OCI-LY1 (cell line): Measurements from ENCODE around the gene TTC9.

Experiments
- H2AFZ ChIP-seq: fragments of 200-600 bp; sonication (generic), shearing (Covaris generic); 2 replicates; pipeline ENCODE4 v1.6.0; 2014; ENCODE audit warnings: antibody characterized with exemption, mild to moderate bottlenecking, low read length
- H3F3A ChIP-seq: fragments of 200-600 bp; sonication (generic), shearing (Covaris generic); 2 replicates; pipeline ENCODE4 v1.6.0; 2014; ENCODE audit warnings: mild to moderate bottlenecking, antibody characterized with exemption, low read length, moderate library complexity; ENCODE audit not compliant: insufficient read depth
- H3K27ac ChIP-seq: fragments of 200-600 bp; sonication (generic); 2 replicates; pipeline ENCODE4 v1.5.1; 2014; ENCODE audit warnings: low read length, mixed run types, mild to moderate bottlenecking, low read depth; ENCODE audit not compliant: poor library complexity, severe bottlenecking
- H3K27me3 ChIP-seq: fragments of 200-600 bp; sonication (generic); 2 replicates; pipeline ENCODE4 v1.6.0; 2014; ENCODE audit warnings: antibody characterized with exemption, mild to moderate bottlenecking, low read length, moderate library complexity; ENCODE audit not compliant: insufficient read depth
- H3K36me3 ChIP-seq: fragments of 200-600 bp; sonication (generic); 2 replicates; pipeline ENCODE4 v1.6.1; 2014; ENCODE audit warnings: mild to moderate bottlenecking, antibody characterized with exemption, low read length, moderate library complexity, mixed read lengths; ENCODE audit not compliant: insufficient read depth
- H3K4me1 ChIP-seq: fragments of 200-600 bp; sonication (generic); 2 replicates; pipeline ENCODE4 v1.5.1; 2014; ENCODE audit warnings: mild to moderate bottlenecking, low read length, moderate library complexity; ENCODE audit not compliant: insufficient read depth, severe bottlenecking
- H3K4me2 ChIP-seq: fragments of 200-600 bp; sonication (generic), shearing (Covaris generic); 2 replicates; pipeline ENCODE4 v1.6.1; 2014; ENCODE audit warnings: low read length
- H3K4me3 ChIP-seq: fragments of 200-600 bp; sonication (generic); 2 replicates; pipeline ENCODE4 v1.5.1; 2014; ENCODE audit warnings: low read length, low read depth, mild to moderate bottlenecking, mixed read lengths; ENCODE audit not compliant: poor library complexity, severe bottlenecking
- H3K79me2 ChIP-seq: fragments of 200-600 bp; shearing (Covaris generic); 2 replicates; pipeline ENCODE4 v1.6.1; 2016; ENCODE audit warnings: mixed run types, low read length, mixed read lengths; ENCODE audit not compliant: insufficient read depth
- H3K9ac ChIP-seq: fragments of 200-600 bp; sonication (generic), shearing (Covaris generic); 2 replicates; pipeline ENCODE4 v1.6.1; 2014; ENCODE audit warnings: mild to moderate bottlenecking, low read length, mixed read lengths
- H3K9me2 ChIP-seq: fragments of 200-600 bp; sonication (generic), shearing (Covaris generic); 2 replicates; pipeline ENCODE4 v1.6.1; 2014; ENCODE audit warnings: low read depth, mild to moderate bottlenecking, low read length, mixed read lengths
- H3K9me3 ChIP-seq: fragments of 200-600 bp; shearing (Covaris generic); 2 replicates; pipeline ENCODE4 v1.6.1; 2014; ENCODE audit warnings: low read length, mixed read lengths
- H4K20me1 ChIP-seq: fragments of 200-600 bp; sonication (generic), shearing (Covaris generic); 2 replicates; pipeline ENCODE4 v1.6.0; 2016; ENCODE audit warnings: mild to moderate bottlenecking, low read length; ENCODE audit not compliant: insufficient read depth
- EZH2 ChIP-seq: fragments of 200-600 bp; sonication (generic), shearing (Covaris generic); IDR thresholded peaks from 2 replicates; pipeline ENCODE4 v1.8.0; 2017; ENCODE audit warnings: borderline replicate concordance, mixed run types, mild to moderate bottlenecking, antibody characterized with exemption, low read length, moderate library complexity, mixed read lengths
- TF ChIP-seq, protein P1 (sequence below): fragments of 200-600 bp; sonication (generic), shearing (Covaris generic); IDR thresholded peaks from 2 replicates; pipeline ENCODE4 v1.5.1; 2017; ENCODE audit warnings: mild to moderate bottlenecking, antibody characterized with exemption, low read length, moderate library complexity, mixed read lengths

The TTC9 gene

DNA sequence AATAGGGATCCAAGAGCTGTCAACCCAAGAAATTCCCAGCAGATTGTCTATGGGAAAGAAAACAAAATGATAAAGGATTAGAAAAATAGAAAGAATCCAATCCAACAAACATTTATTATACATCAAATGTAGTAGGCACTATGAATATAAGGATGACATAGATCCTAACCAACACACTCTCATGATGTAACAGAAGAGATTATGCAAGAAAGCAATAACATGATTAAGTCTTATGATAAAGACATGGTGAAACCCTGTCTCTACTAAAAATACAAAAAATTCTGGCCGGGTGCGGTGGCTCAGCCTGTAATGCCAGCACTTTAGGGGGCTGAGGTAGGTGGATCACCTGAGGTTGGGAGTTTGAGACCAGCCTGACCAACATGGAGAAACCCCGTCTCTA lies 44.0 kb upstream of the TTC9 start:
- H3K4me2 ChIP-seq = no peak overlapping the region
- no peaks in the 10 kb centered on the region for H3F3A ChIP-seq
- H3K79me2 ChIP-seq = peaks cover 41% of the 10 kb centered on the region
- H3K9me3 ChIP-seq = no peaks in the 10 kb centered on the region
- H3K36me3 ChIP-seq = peaks cover 38% of the 10 kb centered on the region
- H3K27ac ChIP-seq = no peak overlapping the region
- peaks cover 24% of the 10 kb centered on the region for H3K4me1 ChIP-seq
- TF ChIP-seq, protein P1, sequence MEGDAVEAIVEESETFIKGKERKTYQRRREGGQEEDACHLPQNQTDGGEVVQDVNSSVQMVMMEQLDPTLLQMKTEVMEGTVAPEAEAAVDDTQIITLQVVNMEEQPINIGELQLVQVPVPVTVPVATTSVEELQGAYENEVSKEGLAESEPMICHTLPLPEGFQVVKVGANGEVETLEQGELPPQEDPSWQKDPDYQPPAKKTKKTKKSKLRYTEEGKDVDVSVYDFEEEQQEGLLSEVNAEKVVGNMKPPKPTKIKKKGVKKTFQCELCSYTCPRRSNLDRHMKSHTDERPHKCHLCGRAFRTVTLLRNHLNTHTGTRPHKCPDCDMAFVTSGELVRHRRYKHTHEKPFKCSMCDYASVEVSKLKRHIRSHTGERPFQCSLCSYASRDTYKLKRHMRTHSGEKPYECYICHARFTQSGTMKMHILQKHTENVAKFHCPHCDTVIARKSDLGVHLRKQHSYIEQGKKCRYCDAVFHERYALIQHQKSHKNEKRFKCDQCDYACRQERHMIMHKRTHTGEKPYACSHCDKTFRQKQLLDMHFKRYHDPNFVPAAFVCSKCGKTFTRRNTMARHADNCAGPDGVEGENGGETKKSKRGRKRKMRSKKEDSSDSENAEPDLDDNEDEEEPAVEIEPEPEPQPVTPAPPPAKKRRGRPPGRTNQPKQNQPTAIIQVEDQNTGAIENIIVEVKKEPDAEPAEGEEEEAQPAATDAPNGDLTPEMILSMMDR = no peak
- TF ChIP-seq EZH2 = no peak
- H2AFZ ChIP-seq = no peak overlapping the region
- H3K4me3 ChIP-seq = no peak overlapping the region
- no peaks in the 10 kb centered on the region for H3K27me3 ChIP-seq
- H3K9me2 ChIP-seq = no peaks in the 10 kb centered on the region
- no peak overlapping the region for H3K9ac ChIP-seq
- no peaks in the 10 kb centered on the region for H4K20me1 ChIP-seq

DNA sequence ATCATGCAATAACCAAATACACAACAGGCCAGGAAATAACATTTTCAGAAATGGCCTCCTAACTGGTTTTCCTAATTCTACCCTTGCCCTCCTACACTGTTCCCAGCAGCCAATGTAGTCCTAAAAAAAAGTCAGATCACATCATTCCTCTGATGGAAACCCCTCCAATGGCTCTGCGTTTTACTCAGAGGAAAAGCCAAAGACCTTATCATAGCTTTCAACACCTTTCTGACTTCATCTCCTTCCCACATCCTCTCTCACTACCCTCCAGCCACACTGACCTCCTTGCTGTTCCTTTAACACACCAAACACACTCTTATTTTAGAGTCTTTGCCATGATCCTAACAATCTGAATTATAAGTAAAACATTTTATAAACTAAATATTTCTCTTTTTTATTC lies 42.4 kb upstream of the TTC9 start:
- no peak for TF ChIP-seq EZH2
- TF ChIP-seq, protein P1 = no peak
- H3F3A ChIP-seq = no peaks in the 10 kb centered on the region
- no peak overlapping the region for H2AFZ ChIP-seq
- no peak overlapping the region for H3K27ac ChIP-seq
- no peaks in the 10 kb centered on the region for H3K27me3 ChIP-seq
- H3K4me1 ChIP-seq = peaks cover 24% of the 10 kb centered on the region
- H3K4me3 ChIP-seq = peak overlapping the region; percentile 88
- peaks cover 22% of the 10 kb centered on the region for H3K36me3 ChIP-seq
- H3K9me3 ChIP-seq = no peaks in the 10 kb centered on the region
- H3K9me2 ChIP-seq = no peaks in the 10 kb centered on the region
- H3K79me2 ChIP-seq = peaks cover 41% of the 10 kb centered on the region
- peak overlapping the region; percentile 88 for H3K4me2 ChIP-seq
- H4K20me1 ChIP-seq = no peaks in the 10 kb centered on the region
- peak overlapping the region; percentile 79; the same call in 1 of the 2 replicates for H3K9ac ChIP-seq

DNA sequence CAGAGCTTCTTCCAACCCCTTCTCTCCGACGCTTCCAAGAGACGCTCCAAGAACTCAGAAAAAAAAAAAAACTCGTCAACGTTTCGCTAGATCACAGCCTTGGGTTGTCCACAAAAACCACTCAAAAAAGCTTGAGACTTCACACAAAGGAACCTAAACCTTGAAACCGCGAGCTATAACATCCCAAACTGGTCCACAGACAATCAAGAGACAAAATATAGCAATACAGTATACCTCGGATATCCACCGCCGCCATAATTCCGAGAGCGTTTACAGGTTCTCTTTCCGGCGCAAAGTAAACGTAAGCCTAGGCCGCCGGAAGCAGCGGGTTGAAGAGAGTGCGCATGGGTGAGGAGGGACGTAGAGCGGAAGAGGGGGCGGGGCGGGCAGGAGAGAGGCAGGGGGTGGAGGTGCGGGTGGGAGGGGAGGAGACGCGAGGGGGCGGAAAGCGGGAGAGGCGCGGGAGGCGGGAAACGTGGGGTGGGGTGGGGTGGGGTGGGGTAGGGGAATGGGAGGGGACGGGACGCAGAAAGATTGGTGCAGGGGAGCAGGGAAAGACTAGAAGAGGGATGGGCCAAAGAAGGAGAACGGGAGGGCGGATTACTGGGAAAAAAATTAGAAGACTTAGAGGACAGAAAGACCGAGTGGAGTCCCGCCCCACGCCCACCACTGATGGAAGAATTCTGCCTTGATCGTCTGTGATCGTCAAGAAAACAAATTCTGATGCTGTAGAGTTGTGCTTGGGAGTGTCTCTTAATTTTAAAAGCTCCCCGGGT lies 41.1 kb upstream of the TTC9 start, which contains the start of gene MED6:
Gene MED6, minus strand, starts transcription at position 274 of the 776 bp plus-strand sequence. Its CDS starts 18 bp downstream, at position 256.
- Histone ChIP-seq H3F3A (no peaks in the 10 kb centered on the region), H3K9me2 (no peaks in the 10 kb centered on the region), H2AFZ (peak within 1 kb of the TSS; percentile 58), H3K27me3 (no peaks in the 10 kb centered on the region), H3K79me2 (peaks cover 41% of the 10 kb centered on the region), H3K4me1 (peaks cover 24% of the 10 kb centered on the region), H3K9me3 (no peaks in the 10 kb centered on the region), H3K36me3 (peaks cover 10% of the 10 kb centered on the region), H3K4me3 (peak within 1 kb of the TSS; percentile 88), H3K9ac (peak within 1 kb of the TSS; percentile 79), H3K4me2 (peak within 1 kb of the TSS; percentile 89), H4K20me1 (no peaks in the 10 kb centered on the region), H3K27ac (no peak within 1 kb of the TSS)
- TF ChIP-seq, protein P1 = no peak
- no peak for TF ChIP-seq EZH2
